Measurements from ENCODE around the gene SPRR2G. TPM values are rescaled to one million over a fixed set of nuclear protein-coding genes. Genes with fewer than 3 reads are reported as not detected.
"Not testable (repeated sequence)": the region's sequence is repeated elsewhere in the genome, so short reads cannot be mapped to it uniquely, and the experiment has no call there.

The SPRR2G gene
- polyA plus RNA-seq, 1 of the 3 experiments (the other 2 are of a cell fraction): not detected

DNA sequence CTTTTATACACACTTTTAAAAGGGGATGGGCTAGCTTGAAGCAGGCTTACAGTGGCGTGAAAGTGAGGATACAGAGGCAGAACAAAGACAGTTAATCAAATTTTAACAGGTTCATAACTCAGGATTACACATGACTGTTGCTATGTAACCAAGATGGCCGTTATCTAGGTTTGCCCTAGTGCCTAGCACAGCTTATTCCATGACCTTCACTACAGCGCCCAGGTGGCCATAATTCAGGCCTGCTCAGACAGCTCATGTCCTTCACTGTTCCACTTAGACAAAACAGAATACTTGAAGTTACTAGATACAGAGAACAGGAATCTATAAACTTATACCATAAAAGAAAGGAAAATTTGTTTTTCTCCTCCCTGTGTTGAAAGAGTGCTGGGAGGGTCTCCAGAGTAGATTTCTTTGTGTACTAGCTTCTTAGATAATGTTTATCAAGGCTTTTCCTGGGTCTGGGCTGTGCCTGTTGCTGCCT is 31.2 kb downstream of the SPRR2G start:
- Histone ChIP-seq H3K4me3 (ENCODE audit: low read depth in 2 of 2, low read length in 1 of 2) (no peak overlapping the region), H3F3A (replicated peaks; ENCODE audit: insufficient read depth) (no peaks in the 10 kb centered on the region), H3K36me3 (replicated peaks in 1 of 2; ENCODE audit: control insufficient read depth in 1 of 2, insufficient read depth in 2 of 2, low read length in 1 of 2) (no peaks in the 10 kb centered on the region), H3K4me1 (ENCODE audit: control insufficient read depth in 1 of 2, insufficient read depth in 2 of 2, low read depth in 1 of 2, low read length in 1 of 2) (no peaks in the 10 kb centered on the region), H3K27me3 (ENCODE audit: insufficient read depth) (no peaks in the 10 kb centered on the region), H3K4me2 (no peak overlapping the region), H3K9me2 (no peaks in the 10 kb centered on the region), H3K9me3 (no peaks in the 10 kb centered on the region), H3K27ac (ENCODE audit: low read depth in 2 of 2, low read length in 1 of 2) (no peak overlapping the region), H4K20me1 (ENCODE audit: insufficient read depth) (no peaks in the 10 kb centered on the region), H3K9ac (no peak overlapping the region), H2AFZ (ENCODE audit: low read depth) (no peak overlapping the region), H3K79me2 (ENCODE audit: insufficient read depth) (no peaks in the 10 kb centered on the region)
- 2% methylated on average over 3 of the region's 3 CpGs for WGBS (ENCODE audit: low lambda C conversion rate)
- CTCF ChIA-PET: no interaction called here
- POLR2A ChIA-PET: no interaction called here
- TF ChIP-seq JUND (IDR thresholded peaks at IDR 0.05) (no peak), IRF3 (IDR thresholded peaks at IDR 0.05; ENCODE audit: low read depth, low read length) (no peak), TCF12 (IDR thresholded peaks at IDR 0.05) (no peak), FOXJ3 (CRISPR knock-in tag; IDR thresholded peaks at IDR 0.05) (no peak), RAD21 (IDR thresholded peaks at IDR 0.05; ENCODE audit: low read length) (no peak), FOSL2 (IDR thresholded peaks at IDR 0.05; ENCODE audit: borderline replicate concordance, low read depth) (no peak), SMC3 (IDR thresholded peaks at IDR 0.05; ENCODE audit: low read depth, low read length) (no peak), MEF2A (IDR thresholded peaks at IDR 0.05; ENCODE audit: borderline replicate concordance, low read depth) (no peak), USF2 (IDR thresholded peaks at IDR 0.05; ENCODE audit: borderline replicate concordance, low read depth, low read length) (no peak), CTCF (IDR thresholded peaks at IDR 0.05) (no peak), SIN3A (IDR thresholded peaks at IDR 0.05; ENCODE audit: borderline replicate concordance, low read depth, low read length) (no peak), TAF1 (IDR thresholded peaks at IDR 0.05; ENCODE audit: borderline replicate concordance, low read depth, low read length) (no peak), RFX5 (IDR thresholded peaks at IDR 0.05; ENCODE audit: low read length) (no peak), CHD2 (IDR thresholded peaks at IDR 0.05; ENCODE audit: low read length, partially characterized antibody) (no peak), NRF1 (IDR thresholded peaks at IDR 0.05; ENCODE audit: low read depth, low read length) (no peak), YY1 (IDR thresholded peaks at IDR 0.05; ENCODE audit: low read depth) (no peak)
- TF ChIP-seq, protein P1, sequence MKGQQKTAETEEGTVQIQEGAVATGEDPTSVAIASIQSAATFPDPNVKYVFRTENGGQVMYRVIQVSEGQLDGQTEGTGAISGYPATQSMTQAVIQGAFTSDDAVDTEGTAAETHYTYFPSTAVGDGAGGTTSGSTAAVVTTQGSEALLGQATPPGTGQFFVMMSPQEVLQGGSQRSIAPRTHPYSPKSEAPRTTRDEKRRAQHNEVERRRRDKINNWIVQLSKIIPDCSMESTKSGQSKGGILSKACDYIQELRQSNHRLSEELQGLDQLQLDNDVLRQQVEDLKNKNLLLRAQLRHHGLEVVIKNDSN (IDR thresholded peaks at IDR 0.05; ENCODE audit: borderline replicate concordance, low read depth): no peak
- TF ChIP-seq, protein P2, sequence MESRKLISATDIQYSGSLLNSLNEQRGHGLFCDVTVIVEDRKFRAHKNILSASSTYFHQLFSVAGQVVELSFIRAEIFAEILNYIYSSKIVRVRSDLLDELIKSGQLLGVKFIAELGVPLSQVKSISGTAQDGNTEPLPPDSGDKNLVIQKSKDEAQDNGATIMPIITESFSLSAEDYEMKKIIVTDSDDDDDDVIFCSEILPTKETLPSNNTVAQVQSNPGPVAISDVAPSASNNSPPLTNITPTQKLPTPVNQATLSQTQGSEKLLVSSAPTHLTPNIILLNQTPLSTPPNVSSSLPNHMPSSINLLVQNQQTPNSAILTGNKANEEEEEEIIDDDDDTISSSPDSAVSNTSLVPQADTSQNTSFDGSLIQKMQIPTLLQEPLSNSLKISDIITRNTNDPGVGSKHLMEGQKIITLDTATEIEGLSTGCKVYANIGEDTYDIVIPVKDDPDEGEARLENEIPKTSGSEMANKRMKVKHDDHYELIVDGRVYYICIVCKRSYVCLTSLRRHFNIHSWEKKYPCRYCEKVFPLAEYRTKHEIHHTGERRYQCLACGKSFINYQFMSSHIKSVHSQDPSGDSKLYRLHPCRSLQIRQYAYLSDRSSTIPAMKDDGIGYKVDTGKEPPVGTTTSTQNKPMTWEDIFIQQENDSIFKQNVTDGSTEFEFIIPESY (IDR thresholded peaks at IDR 0.05; ENCODE audit: borderline replicate concordance, low read depth): no peak
- no peak for DNase-seq

DNA sequence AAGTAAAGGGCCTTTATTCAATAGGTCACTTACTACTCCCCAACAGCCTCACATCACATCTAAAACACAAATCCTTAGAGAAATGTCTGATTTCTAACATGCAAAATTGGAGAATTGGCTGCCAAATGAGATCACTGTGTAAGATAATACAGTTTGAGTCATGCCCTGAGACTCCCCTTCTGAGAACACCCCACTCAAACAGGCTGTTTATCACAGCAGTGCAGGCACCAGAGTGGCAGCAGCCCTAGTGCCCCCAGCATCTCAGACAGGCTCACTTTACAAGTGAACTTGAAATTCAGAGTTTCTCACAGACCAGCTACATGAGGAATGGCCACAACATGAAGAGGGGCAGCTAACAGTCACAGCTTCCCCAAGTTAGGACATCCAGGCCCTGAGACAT is 35.4 kb downstream of the SPRR2G start:
- H4K20me1 ChIP-seq (ENCODE audit: insufficient read depth); DNase-seq; H3K4me1 ChIP-seq (ENCODE audit: control insufficient read depth in 1 of 2, insufficient read depth in 2 of 2, low read depth in 1 of 2, low read length in 1 of 2); H3K79me2 ChIP-seq (ENCODE audit: insufficient read depth); CTCF ChIA-PET; H2AFZ ChIP-seq (ENCODE audit: low read depth); H3K4me3 ChIP-seq (ENCODE audit: low read depth in 2 of 2, low read length in 1 of 2); H3K27me3 ChIP-seq (ENCODE audit: insufficient read depth); H3K9me3 ChIP-seq; H3K4me2 ChIP-seq; H3K36me3 ChIP-seq (replicated peaks in 1 of 2; ENCODE audit: control insufficient read depth in 1 of 2, insufficient read depth in 2 of 2, low read length in 1 of 2); H3F3A ChIP-seq (replicated peaks; ENCODE audit: insufficient read depth); H3K9ac ChIP-seq; POLR2A ChIA-PET; H3K27ac ChIP-seq (ENCODE audit: low read depth in 2 of 2, low read length in 1 of 2); H3K9me2 ChIP-seq: not testable (repeated sequence)
